A375 (cell line): ENCODE measurements around the gene HBD. TPM values are rescaled to one million over a fixed set of nuclear protein-coding genes. Genes with fewer than 3 reads are reported as not detected.

Source experiments
- total RNA-seq: library from RNA; depleted of rRNA; stranded (reverse); fragments of >200 nt; shearing (Covaris generic); gene quantifications from 2 replicates; pipeline ENCODE4 v1.2.3, GENCODE V29; 2014; rRNA removed

HBD gene
- total RNA-seq, result not detected in 2 replicates

DNA sequence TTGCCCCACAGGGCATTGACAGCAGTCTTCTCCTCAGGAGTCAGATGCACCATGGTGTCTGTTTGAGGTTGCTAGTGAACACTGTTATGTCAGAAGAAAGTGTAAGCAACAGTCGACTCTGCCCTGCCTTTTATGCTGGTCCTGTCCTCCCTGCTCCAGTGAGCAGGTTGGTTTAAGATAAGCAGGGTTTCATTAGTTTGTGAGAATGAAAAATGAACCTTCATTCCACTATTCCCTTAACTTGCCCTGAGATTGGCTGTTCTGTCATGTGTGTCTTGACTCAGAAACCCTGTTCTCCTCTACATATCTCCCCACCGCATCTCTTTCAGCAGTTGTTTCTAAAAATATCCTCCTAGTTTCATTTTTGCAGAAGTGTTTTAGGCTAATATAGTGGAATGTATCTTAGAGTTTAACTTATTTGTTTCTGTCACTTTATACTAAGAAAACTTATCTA lies at the start of gene HBD:
TSS of gene HBD (minus strand) at position 103 of the 454 bp plus-strand sequence. CDS start at position 53, 50 bp downstream.

GRCh38 chr11:5269715-5270147 lies 35.4 kb upstream of the HBD start, which contains the start of gene HBE1:
Gene HBE1, minus strand, starts transcription at chr11:5269945. Its CDS starts 55 bp downstream, at chr11:5269890.

DNA sequence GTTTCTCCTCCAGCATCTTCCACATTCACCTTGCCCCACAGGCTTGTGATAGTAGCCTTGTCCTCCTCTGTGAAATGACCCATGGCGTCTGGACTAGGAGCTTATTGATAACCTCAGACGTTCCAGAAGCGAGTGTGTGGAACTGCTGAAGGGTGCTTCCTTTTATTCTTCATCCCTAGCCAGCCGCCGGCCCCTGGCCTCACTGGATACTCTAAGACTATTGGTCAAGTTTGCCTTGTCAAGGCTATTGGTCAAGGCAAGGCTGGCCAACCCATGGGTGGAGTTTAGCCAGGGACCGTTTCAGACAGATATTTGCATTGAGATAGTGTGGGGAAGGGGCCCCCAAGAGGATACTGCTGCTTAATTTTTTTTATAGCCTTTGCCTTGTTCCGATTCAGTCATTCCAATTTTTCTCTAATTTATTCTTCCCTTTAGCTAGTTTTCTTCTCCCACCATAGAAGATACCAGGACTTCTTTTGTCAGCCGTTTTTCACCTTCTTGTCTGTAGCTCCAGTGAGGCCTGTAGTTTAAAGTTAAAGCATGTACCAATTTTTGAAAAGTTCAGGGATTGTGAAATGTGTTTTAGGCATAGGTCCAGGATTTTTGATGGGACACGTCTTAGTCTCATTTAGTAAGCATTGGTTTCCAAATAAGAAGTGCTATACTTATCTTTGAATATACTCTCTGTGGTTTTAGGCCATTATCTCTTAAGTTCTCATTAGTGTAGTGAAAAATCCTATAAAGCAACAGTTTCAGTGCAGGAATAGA lies 20.5 kb upstream of the HBD start, which contains the start of gene HBG2:
TSS of gene HBG2 (minus strand) at position 136 of the 768 bp plus-strand sequence. CDS start at position 83, 53 bp downstream.

GRCh38 chr11:5249807-5250396 lies 15.6 kb upstream of the HBD start, which contains the start of gene HBG1:
Gene HBG1, minus strand, starts transcription at chr11:5249857. Its CDS starts 53 bp downstream, at chr11:5249804.

DNA sequence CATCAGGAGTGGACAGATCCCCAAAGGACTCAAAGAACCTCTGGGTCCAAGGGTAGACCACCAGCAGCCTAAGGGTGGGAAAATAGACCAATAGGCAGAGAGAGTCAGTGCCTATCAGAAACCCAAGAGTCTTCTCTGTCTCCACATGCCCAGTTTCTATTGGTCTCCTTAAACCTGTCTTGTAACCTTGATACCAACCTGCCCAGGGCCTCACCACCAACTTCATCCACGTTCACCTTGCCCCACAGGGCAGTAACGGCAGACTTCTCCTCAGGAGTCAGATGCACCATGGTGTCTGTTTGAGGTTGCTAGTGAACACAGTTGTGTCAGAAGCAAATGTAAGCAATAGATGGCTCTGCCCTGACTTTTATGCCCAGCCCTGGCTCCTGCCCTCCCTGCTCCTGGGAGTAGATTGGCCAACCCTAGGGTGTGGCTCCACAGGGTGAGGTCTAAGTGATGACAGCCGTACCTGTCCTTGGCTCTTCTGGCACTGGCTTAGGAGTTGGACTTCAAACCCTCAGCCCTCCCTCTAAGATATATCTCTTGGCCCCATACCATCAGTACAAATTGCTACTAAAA lies 7.5 kb downstream of the HBD start, which contains the start of gene HBB:
TSS of gene HBB (minus strand) at position 340 of the 579 bp plus-strand sequence. CDS start at position 290, 50 bp downstream.

DNA sequence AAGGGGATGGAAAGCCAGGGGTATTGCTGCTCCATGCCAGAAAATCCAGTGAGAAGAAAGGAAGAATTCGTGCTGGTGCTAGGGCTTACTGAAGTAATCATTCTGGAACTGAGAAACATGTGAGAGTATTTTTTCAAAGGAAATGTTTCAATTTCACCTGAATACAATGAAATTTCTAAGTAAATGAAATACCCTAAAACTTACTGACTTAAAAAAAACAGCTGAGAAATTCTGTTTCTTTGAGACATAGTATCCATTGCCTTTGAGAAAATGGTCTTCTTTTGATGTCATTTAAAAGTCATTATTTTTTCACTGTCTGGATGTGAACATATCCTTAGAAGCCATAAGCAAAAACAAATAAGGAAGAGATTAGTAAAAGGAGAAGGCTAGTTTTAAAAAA lies 33.7 kb downstream of the HBD start, which contains the start of gene OR51V1:
TSS of gene OR51V1 (minus strand) at position 101 of the 400 bp plus-strand sequence. CDS start at position 101, 0 bp downstream.

Other genes with a start within 250 kb of the HBD start
- not detected in 2 replicates for gene OR51L1, start 239.6 kb downstream of the HBD start, total RNA-seq
- gene OR52J3, start 188.0 kb downstream of the HBD start, total RNA-seq, result not detected in 2 replicates
- not detected in 2 replicates for gene OR52E2, start 174.9 kb downstream of the HBD start, total RNA-seq
- not detected in 2 replicates for gene OR52E1, start 164.9 kb downstream of the HBD start, total RNA-seq
- gene OR52A5, start 96.1 kb downstream of the HBD start, total RNA-seq, result not detected in 2 replicates
- not detected in 2 replicates for gene OR52A1, start 79.7 kb downstream of the HBD start, total RNA-seq
- not detected in 2 replicates for gene OR51V1, start 33.8 kb downstream of the HBD start, total RNA-seq
- not detected in 2 replicates for gene HBB, start 7.4 kb downstream of the HBD start, total RNA-seq
- gene HBG1, start 15.4 kb upstream of the HBD start, total RNA-seq, result not detected in 2 replicates
- gene HBG2, start 20.3 kb upstream of the HBD start, total RNA-seq, result 2.7 and 3.2 TPM in 2 replicates
- gene HBE1, start 35.5 kb upstream of the HBD start, total RNA-seq, result 40.6 and 51.6 TPM in 2 replicates
- gene OR51B4, start 67.5 kb upstream of the HBD start, total RNA-seq, result 4.0 and 7.5 TPM in 2 replicates
- 0.85 and 1.4 TPM in 2 replicates for gene OR51B2, start 89.8 kb upstream of the HBD start, total RNA-seq
- gene OR51B5, start 109.0 kb upstream of the HBD start, total RNA-seq, result 15.1 and 23.2 TPM in 2 replicates
- not detected in 2 replicates for gene OR51B6, start 117.0 kb upstream of the HBD start, total RNA-seq
- not detected in 2 replicates for gene OR51M1, start 149.3 kb upstream of the HBD start, total RNA-seq
- gene OR51Q1, start 187.6 kb upstream of the HBD start, total RNA-seq, result not detected in 2 replicates
- gene OR51I1, start 207.0 kb upstream of the HBD start, total RNA-seq, result 0.57 and 1.0 TPM in 2 replicates
- gene OR51I2, start 214.8 kb upstream of the HBD start, total RNA-seq, result not detected in 2 replicates